Sigmoid colon (tissue), 7 donors: ENCODE data around the gene SREBF1. TPM values are rescaled to one million over a fixed set of nuclear protein-coding genes. Genes with fewer than 3 reads are reported as not detected.
A peak's percentile ranks its signal among the peaks of the same experiment; 100 is the strongest.

Experiments
- DNase-seq: peaks from one replicate; pipeline ENCODE4 v3.0.0-alpha.2; 2019
- H3K27ac ChIP-seq, 4 donors: fragments of 200-600 bp; sonication (generic); one replicate each; pipeline ENCODE4 v1.5.1; 2016 to 2019; ENCODE audit warnings: mild to moderate bottlenecking in 1 of 4
- H3K27me3 ChIP-seq, 3 donors: fragments of 200-600 bp; sonication (generic); one replicate each; pipeline ENCODE4 v1.5.1; 2019; ENCODE audit warnings: mild to moderate bottlenecking in 1 of 3
- H3K36me3 ChIP-seq, 4 donors: fragments of 200-600 bp; sonication (generic); one replicate each; pipeline ENCODE4 v1.5.1; 2016 to 2019
- H3K4me1 ChIP-seq, 4 donors: fragments of 200-600 bp; sonication (generic); one replicate each; pipeline ENCODE4 v1.5.1; 2017 to 2019
- H3K4me3 ChIP-seq, 4 donors: fragments of 200-600 bp; sonication (generic); one replicate each; pipeline ENCODE4 v1.5.1; 2017 to 2019; ENCODE audit warnings: mild to moderate bottlenecking in 2 of 4, moderate library complexity in 1 of 4
- H3K9me3 ChIP-seq, 4 donors: fragments of 200-600 bp in 3 of 4; sonication (generic) in 3 of 4; one replicate each; pipeline versions ENCODE4 v1.5.1 to v1.6.1; 2013 to 2019
- EP300 ChIP-seq, 4 donors: sonication (generic); formaldehyde crosslinking; IDR thresholded peaks; one replicate each; pipeline ENCODE4 v1.6.1; 2017; ENCODE audit warnings: antibody characterized with exemption in 4 of 4
- POLR2A ChIP-seq, 2 donors: fragments of 450-650 bp; IDR thresholded peaks; one replicate each; pipeline ENCODE4 v1.6.1; 2016; ENCODE audit warnings: antibody characterized with exemption in 2 of 2, mild to moderate bottlenecking in 2 of 2, moderate library complexity in 2 of 2
- POLR2AphosphoS5 ChIP-seq, 4 donors: sonication (generic); formaldehyde crosslinking; IDR thresholded peaks; one replicate each; pipeline ENCODE4 v1.6.1; 2017; ENCODE audit warnings: antibody characterized with exemption in 4 of 4
- WGBS, 2 donors: extraction: QIAGEN DNeasy Blood & Tissue Kit; methylation state at CpG; one replicate each; pipeline ENCODE4 v1.1.7; 2013; 5-methylcytosine and 5-hydroxymethylcytosine counted together
- intact Hi-C: fragments of 100-400 bp; cut with DNase I; formaldehyde crosslinking; loops from one replicate; pipeline ENCODE4 v1.15.1; 2023
- polyA plus RNA-seq, 3 donors: library from polyadenylated mRNA; stranded (reverse); fragments of 200-250 nt; gene quantifications; one replicate each; pipeline ENCODE4 v1.2.3, GENCODE V29; 2013
- total RNA-seq, 4 donors: library from RNA; depleted of rRNA; stranded (reverse); fragments of >200 nt; gene quantifications; one replicate each; pipeline ENCODE4 v1.1.0, GENCODE V29; 2016
- TF ChIP-seq, protein P1 (sequence below), 4 experiments: fragments of 450-650 bp in 3 of 4; fragments of 200-600 bp in 1 of 4; IDR thresholded peaks; one replicate each; pipeline ENCODE4 v1.5.1; 2016 to 2019; ENCODE audit warnings: antibody characterized with exemption in 4 of 4, mild to moderate bottlenecking in 3 of 4, moderate library complexity in 2 of 4
- donor health status: healthy with polysubstance abuse.
- donor health status: Bipolar disorder and iron deficiency.
- donor health status: healthy.

The SREBF1 gene
- total and polyA plus RNA-seq, 7 donors = 10.2 to 172 (median 38.6) TPM

DNA sequence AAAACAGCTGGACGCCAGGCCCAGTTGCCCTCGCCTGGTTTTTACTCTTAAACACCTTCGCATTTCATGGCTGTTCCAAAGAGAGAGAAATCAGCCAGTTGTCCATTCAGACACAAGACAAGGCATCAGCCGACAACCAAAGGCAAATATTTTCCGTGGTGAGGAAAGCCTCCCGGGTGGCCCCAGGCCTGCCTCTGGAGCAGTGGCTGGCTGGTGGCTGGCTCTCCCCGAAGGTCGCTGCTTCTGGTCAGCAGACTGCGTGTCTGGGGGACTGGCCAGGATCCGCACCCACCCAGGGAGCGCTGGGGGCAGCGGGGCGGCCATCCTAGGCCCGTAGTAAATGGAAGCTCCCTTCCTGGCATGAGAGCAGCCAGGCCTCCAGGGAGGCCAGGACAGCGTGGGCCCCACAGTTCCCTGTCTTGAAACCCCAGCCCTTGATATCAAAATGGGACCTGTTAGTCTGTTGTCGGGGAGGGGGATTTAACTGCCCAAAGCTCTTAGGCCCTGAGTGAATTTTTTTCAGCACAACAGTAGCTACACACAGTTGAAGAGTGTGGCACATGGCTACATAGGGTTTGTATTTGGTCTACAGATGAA is 57.7 kb downstream of the SREBF1 start:
- intact Hi-C loops = no loop called here
- Histone ChIP-seq H3K4me1 (peaks cover 2 to 90% (median 77%) of the 10 kb centered on the region in 4 donors), H3K27me3 (no peaks in the 10 kb centered on the region), H3K36me3 (no peaks in the 10 kb centered on the region), H3K4me3 (no peak overlapping the region), H3K9me3 (no peaks in the 10 kb centered on the region), H3K27ac (peak overlapping the region; percentile 87 to 93 (median 92))
- no peak for TF ChIP-seq POLR2A (IDR thresholded peaks at IDR 0.05)
- no peak for TF ChIP-seq EP300 (IDR thresholded peaks at IDR 0.05)
- no peak for TF ChIP-seq POLR2AphosphoS5 (IDR thresholded peaks at IDR 0.05)
- TF ChIP-seq, protein P1, sequence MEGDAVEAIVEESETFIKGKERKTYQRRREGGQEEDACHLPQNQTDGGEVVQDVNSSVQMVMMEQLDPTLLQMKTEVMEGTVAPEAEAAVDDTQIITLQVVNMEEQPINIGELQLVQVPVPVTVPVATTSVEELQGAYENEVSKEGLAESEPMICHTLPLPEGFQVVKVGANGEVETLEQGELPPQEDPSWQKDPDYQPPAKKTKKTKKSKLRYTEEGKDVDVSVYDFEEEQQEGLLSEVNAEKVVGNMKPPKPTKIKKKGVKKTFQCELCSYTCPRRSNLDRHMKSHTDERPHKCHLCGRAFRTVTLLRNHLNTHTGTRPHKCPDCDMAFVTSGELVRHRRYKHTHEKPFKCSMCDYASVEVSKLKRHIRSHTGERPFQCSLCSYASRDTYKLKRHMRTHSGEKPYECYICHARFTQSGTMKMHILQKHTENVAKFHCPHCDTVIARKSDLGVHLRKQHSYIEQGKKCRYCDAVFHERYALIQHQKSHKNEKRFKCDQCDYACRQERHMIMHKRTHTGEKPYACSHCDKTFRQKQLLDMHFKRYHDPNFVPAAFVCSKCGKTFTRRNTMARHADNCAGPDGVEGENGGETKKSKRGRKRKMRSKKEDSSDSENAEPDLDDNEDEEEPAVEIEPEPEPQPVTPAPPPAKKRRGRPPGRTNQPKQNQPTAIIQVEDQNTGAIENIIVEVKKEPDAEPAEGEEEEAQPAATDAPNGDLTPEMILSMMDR (IDR thresholded peaks at IDR 0.05) = no peak
- WGBS, 2 donors = 81 to 82% methylated on average over 16 of the region's 16 CpGs
- no peak for DNase-seq

DNA sequence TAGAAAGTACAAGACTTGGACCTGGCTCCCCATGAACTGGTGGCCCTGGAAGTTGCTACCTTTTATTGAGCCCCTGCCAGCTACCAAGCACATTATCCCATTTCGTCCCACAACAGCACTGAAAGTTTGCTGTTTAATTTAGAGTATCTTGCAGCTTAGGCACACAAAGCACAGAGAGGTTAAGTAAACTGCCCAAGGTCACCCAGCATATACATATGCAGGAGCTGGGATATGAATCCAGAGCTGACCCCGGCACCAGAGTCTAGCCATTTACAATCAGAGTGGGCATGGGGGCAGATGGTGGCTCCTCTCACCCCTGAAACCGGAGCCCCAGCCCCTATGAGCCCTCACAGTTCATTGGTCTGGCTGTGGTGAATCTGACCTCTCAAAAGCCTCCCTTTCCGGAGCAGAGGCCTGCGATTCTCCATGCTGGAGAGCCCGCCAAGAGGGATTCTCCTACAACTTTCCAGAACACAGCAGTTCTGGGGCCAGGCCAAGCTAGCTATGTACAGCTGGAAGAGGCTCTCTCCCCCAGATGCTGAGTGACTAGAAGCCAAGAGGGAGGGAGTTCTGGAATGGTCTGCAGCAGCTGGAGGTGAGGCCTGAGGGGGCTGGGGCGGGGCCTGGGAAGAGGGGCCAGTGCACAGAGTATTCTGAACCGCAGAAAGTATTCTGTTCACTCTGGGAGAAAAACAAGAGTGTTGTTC is 58.3 kb downstream of the SREBF1 start:
- TF ChIP-seq EP300 (IDR thresholded peaks at IDR 0.05) (no peak), POLR2AphosphoS5 (IDR thresholded peaks at IDR 0.05) (peak in 3 of 4 donors; percentile 42 to 51 (median 51))
- H3K27ac ChIP-seq = peak overlapping the region; percentile 87 to 93 (median 92)
- H3K27me3 ChIP-seq = no peaks in the 10 kb centered on the region
- H3K9me3 ChIP-seq = no peaks in the 10 kb centered on the region
- intact Hi-C loops = no loop called here
- no peak overlapping the region for H3K4me3 ChIP-seq
- no peaks in the 10 kb centered on the region for H3K36me3 ChIP-seq
- WGBS, 2 donors = 79 to 83% methylated on average over 8 of the region's 8 CpGs
- peak; percentile 96 for DNase-seq
- H3K4me1 ChIP-seq = peaks cover 2 to 90% (median 77%) of the 10 kb centered on the region in 4 donors

DNA sequence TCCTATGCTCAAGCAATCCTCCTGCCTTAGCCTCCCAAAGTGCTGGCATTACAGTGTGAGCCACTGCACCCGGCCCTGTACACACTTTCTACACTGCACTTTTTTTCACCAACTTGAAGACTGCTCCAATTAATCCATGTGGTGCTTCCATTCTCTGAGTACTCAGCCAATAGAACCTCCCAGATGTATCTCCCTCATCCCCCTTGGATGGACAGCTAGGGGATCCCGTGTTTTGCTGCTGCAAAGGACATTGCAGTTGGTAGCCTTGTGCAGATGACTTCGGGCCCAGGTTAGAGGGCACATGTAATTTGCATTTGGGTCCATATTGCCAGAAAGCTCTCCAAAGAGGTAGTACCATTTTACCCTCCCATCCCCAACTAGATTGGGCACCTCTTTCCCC is 59.9 kb downstream of the SREBF1 start:
- H3K27me3 ChIP-seq = no peaks in the 10 kb centered on the region
- H3K27ac ChIP-seq = peak overlapping the region in 1 of 4 donors; percentile 93
- no peak for DNase-seq
- TF ChIP-seq POLR2AphosphoS5 (IDR thresholded peaks at IDR 0.05) (no peak), POLR2A (IDR thresholded peaks at IDR 0.05) (no peak), EP300 (IDR thresholded peaks at IDR 0.05) (no peak)
- TF ChIP-seq, protein P1 (IDR thresholded peaks at IDR 0.05) = no peak
- no peak overlapping the region for H3K4me3 ChIP-seq
- no peaks in the 10 kb centered on the region for H3K36me3 ChIP-seq
- H3K9me3 ChIP-seq = no peaks in the 10 kb centered on the region
- H3K4me1 ChIP-seq = peaks cover 0 to 84% (median 70%) of the 10 kb centered on the region in 4 donors
- WGBS, 2 donors = 70 to 75% methylated on average over 3 of the region's 3 CpGs
- intact Hi-C loops = no loop called here

DNA sequence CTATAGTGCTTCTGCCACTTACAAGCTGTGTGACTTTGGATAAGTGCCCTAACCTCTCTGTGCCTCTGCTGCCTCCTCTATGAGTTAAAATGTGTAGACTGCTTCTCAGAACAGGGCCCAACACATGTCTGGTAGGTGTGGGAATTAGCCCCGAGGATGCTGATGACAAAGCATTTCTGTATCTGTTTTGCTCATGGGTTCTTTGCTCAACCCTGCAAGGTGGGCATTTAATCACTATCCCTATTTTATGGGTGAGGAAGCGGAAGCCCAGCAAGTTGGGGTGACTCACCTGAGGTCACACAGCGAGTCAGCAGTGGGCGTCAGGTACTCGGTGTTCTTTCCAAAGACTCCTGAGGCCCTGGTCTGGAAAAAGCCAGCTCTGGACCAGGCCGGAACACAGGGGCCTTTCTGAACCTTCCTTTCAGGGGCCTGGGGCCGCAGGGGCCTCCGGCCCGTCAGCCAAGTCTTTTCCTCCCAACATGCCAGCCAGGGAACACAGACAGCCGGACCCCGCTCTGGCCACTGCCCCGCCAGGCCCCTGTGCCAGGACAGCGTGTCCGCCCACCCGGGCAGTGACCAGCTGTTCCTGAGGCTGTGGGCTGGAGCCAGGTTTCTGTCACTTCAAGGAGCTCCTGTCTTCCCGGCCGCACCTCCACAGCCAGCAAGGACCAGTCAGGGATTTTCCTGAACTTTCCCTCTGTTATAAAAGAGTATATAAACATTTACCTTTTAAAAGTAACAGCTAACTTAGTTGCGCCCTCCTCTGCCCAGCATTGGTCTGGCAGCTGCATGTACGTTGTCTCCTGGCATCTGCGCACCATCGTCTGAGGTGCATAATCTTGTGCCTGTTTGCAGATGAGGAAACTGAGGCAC is 62.5 kb downstream of the SREBF1 start:
- peak; percentile 90 for DNase-seq
- 19 to 60% methylated on average over 21 of the region's 21 CpGs for WGBS, 2 donors
- peak overlapping the region in 1 of 4 donors; percentile 20 for H3K4me3 ChIP-seq
- no peaks in the 10 kb centered on the region for H3K36me3 ChIP-seq
- intact Hi-C loops = no loop called here
- peaks cover 0 to 84% (median 67%) of the 10 kb centered on the region in 4 donors for H3K4me1 ChIP-seq
- no peaks in the 10 kb centered on the region for H3K27me3 ChIP-seq
- peak overlapping the region; percentile 86 to 93 (median 89) for H3K27ac ChIP-seq
- H3K9me3 ChIP-seq = no peaks in the 10 kb centered on the region
- TF ChIP-seq POLR2A (IDR thresholded peaks at IDR 0.05) = no peak
- TF ChIP-seq POLR2AphosphoS5 (IDR thresholded peaks at IDR 0.05) = peak in 3 of 4 donors; percentile 33 to 53 (median 34)
- peak in 2 of 4 donors; percentile 63 to 81 for TF ChIP-seq EP300 (IDR thresholded peaks at IDR 0.05)
- TF ChIP-seq, protein P1 (IDR thresholded peaks at IDR 0.05) = peak; percentile 29 to 60 (median 54)
